OCI-LY7 (cell line): ENCODE data around the gene CD163.

ENCODE experiments used
- EZH2phosphoT487 ChIP-seq: fragments of 200-600 bp; sonication (generic); IDR thresholded peaks from 2 replicates; pipeline ENCODE4 v1.6.1; 2018; ENCODE audit warnings: low read depth, borderline replicate concordance, mild to moderate bottlenecking, mixed run types, antibody characterized with exemption, low read length, moderate library complexity, mixed read lengths
- TF ChIP-seq, protein P1 (sequence below): fragments of 200-600 bp; sonication (generic); conservative IDR thresholded peaks from 2 replicates; pipeline ENCODE4 v1.5.1; 2014; ENCODE audit warnings: mild to moderate bottlenecking, antibody characterized with exemption, low read length, moderate library complexity, mixed read lengths

DNA sequence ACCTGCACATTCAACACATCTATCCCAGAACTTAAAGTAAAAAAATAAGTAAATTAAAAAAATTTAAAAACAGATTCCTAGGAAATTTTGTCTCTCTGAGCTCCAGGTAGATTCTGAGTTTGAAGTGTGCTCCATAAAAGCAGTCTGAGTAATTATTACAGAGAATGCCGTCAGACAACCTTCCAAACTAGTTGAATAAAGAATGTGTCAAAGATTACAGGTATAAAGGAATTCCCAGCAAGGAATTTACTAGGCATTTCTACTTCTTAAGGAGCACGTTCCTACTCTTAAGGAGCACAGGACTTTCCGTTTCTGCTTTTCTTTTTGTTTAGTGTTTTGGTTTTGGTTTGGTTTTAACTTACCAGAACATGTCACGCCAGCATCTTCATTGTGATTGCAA is 7.1 kb downstream of the CD163 start:
- TF ChIP-seq, protein P1, sequence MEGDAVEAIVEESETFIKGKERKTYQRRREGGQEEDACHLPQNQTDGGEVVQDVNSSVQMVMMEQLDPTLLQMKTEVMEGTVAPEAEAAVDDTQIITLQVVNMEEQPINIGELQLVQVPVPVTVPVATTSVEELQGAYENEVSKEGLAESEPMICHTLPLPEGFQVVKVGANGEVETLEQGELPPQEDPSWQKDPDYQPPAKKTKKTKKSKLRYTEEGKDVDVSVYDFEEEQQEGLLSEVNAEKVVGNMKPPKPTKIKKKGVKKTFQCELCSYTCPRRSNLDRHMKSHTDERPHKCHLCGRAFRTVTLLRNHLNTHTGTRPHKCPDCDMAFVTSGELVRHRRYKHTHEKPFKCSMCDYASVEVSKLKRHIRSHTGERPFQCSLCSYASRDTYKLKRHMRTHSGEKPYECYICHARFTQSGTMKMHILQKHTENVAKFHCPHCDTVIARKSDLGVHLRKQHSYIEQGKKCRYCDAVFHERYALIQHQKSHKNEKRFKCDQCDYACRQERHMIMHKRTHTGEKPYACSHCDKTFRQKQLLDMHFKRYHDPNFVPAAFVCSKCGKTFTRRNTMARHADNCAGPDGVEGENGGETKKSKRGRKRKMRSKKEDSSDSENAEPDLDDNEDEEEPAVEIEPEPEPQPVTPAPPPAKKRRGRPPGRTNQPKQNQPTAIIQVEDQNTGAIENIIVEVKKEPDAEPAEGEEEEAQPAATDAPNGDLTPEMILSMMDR = no peak
- TF ChIP-seq EZH2phosphoT487 = no peak
